Immature natural killer cell (primary cell): Measurements from ENCODE around the gene IFRD2. TPM values are rescaled to one million over a fixed set of nuclear protein-coding genes. Genes with fewer than 3 reads are reported as not detected.
A peak's percentile ranks its signal among the peaks of the same experiment; 100 is the strongest.

Experiments
- DNase-seq, 3 donors: peaks; one replicate each; pipeline ENCODE4 v3.0.0; 2022; ENCODE audit warnings: mixed read lengths in 1 of 3
- H3K27ac Mint-ChIP-seq, 6 donors: one replicate each; pipeline ENCODE4 v1.8.0; 2020; ENCODE audit warnings: mixed read lengths in 6 of 6, mild to moderate bottlenecking in 5 of 6, inconsistent platforms in 4 of 6, moderate library complexity in 3 of 6
- H3K27me3 Mint-ChIP-seq, 3 donors: one replicate each; pipeline ENCODE4 v1.8.0; 2020 to 2021; ENCODE audit warnings: low read depth in 3 of 3, mild to moderate bottlenecking in 3 of 3, mixed read lengths in 3 of 3, moderate library complexity in 3 of 3, inconsistent platforms in 1 of 3
- H3K36me3 Mint-ChIP-seq, 3 donors: one replicate each; pipeline ENCODE4 v1.8.0; 2020; ENCODE audit warnings: mixed read lengths in 3 of 3, inconsistent platforms in 2 of 3, mild to moderate bottlenecking in 2 of 3
- H3K4me1 Mint-ChIP-seq, 2 donors: one replicate each; pipeline ENCODE4 v1.8.0; 2020; ENCODE audit warnings: inconsistent platforms in 2 of 2, mild to moderate bottlenecking in 2 of 2, mixed read lengths in 2 of 2, moderate library complexity in 1 of 2
- H3K4me3 Mint-ChIP-seq, 5 donors: one replicate each; pipeline ENCODE4 v1.8.0; 2020; ENCODE audit warnings: mild to moderate bottlenecking in 5 of 5, mixed read lengths in 5 of 5, inconsistent platforms in 3 of 5, moderate library complexity in 3 of 5
- H3K9me3 Mint-ChIP-seq, 6 donors: one replicate each; pipeline ENCODE4 v1.8.0; 2020; ENCODE audit warnings: mild to moderate bottlenecking in 6 of 6, mixed read lengths in 6 of 6, inconsistent platforms in 4 of 6, moderate library complexity in 3 of 6
- polyA plus RNA-seq, 3 donors: library from polyadenylated mRNA; unstranded; fragments of 300-500 nt; fragmentation: Illumina TruSeq; gene quantifications; one replicate each; pipeline ENCODE4 v1.2.3, GENCODE V29; 2021

Gene IFRD2, protein sequence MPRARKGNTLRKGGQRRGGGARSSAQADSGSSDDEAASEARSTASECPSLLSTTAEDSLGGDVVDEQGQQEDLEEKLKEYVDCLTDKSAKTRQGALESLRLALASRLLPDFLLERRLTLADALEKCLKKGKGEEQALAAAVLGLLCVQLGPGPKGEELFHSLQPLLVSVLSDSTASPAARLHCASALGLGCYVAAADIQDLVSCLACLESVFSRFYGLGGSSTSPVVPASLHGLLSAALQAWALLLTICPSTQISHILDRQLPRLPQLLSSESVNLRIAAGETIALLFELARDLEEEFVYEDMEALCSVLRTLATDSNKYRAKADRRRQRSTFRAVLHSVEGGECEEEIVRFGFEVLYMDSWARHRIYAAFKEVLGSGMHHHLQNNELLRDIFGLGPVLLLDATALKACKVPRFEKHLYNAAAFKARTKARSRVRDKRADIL
- polyA plus RNA-seq = 10 to 100 TPM; 38.0 to 54.3 (median 51.3) TPM

DNA sequence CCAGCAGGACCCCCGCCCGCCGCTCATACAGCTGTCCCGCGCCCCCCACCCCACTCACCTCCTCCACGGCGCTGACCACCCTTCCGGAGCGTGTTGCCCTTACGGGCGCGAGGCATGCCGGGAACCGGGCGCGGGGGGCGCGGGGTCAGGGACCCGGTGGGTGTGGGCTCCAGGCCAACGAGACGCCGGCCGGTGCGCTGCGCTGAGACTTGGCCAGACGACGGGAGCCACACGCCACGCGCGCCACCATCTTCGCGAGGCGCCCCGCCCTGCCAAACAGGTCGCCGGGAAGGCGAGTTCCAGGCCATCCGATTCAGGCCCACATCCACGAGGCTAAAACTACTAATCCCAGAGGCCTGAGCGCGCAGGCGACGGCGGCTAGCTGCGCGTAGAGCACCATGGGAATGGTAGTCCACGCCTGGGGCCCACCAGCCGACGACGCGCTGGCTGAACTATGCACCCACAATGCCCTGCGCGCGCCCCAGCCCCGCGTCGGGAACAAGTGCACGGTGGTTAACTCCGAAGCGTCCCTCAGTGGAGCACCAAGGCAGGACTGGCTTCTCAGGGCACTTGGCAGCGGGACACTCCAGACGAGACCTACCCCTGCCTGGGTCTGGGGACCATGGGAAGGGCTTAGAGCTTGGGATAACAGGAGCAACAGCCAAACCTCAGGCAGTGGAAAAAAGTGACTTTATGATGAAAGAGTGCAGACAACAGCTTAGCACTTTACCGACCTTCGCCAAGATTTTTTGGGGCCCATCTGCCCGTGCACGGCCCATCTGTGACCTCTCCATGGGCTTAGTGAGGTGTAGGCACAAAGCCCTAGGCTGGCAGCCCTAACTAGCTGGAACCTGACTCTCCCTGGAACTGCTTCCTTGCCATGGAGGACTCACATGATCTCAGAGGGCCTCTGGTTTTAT is at the start of gene IFRD2:
Gene IFRD2, minus strand, starts transcription at position 271 of the 920 bp plus-strand sequence. Its CDS starts 155 bp downstream, at position 116.
- DNase-seq = peak; percentile 92 to 93 (median 92)
- H3K27ac Mint-ChIP-seq = peak within 1 kb of the TSS; percentile 81 to 98 (median 98)
- H3K4me1 Mint-ChIP-seq = peaks cover 17 to 19% of the 10 kb centered on the region in 2 donors
- H3K4me3 Mint-ChIP-seq = peak within 1 kb of the TSS; percentile 87 to 91 (median 89)
- H3K9me3 Mint-ChIP-seq = no peaks in the 10 kb centered on the region
- peaks cover 0 to 15% (median 0%) of the 10 kb centered on the region in 3 donors for H3K36me3 Mint-ChIP-seq
- H3K27me3 Mint-ChIP-seq = peaks cover 0 to 5% (median 3%) of the 10 kb centered on the region in 3 donors

DNA sequence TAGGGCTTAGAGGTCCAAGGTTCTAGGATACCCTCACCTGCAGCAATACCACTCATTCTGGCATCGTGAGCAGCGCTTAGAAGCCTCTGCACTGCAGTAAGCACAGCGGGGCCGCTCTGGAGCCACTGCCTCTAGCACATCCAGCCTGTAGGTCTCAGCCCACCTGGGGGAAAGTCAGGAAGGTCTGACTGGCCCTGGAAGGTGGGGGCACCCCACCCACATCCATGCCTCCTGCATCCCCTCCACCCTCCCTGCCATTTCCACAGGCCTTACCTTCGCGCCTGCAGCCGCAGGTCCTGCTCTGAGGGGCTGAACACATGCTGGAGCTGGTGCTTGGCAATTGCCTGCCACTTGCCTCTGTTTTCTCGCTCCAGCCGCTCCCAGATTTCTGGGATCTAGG is 49.3 kb upstream of the IFRD2 start:
- Mint-ChIP-seq H3K4me3 (peak overlapping the region; percentile 75 to 98 (median 90)), H3K4me1 (peaks cover 65 to 69% of the 10 kb centered on the region in 2 donors), H3K27me3 (peaks cover 16 to 36% (median 28%) of the 10 kb centered on the region in 3 donors), H3K27ac (peak overlapping the region; percentile 84 to 95 (median 92)), H3K9me3 (no peaks in the 10 kb centered on the region), H3K36me3 (peaks cover 6 to 21% (median 8%) of the 10 kb centered on the region in 3 donors)
- peak in 2 of 3 donors; percentile 28 to 34 for DNase-seq

DNA sequence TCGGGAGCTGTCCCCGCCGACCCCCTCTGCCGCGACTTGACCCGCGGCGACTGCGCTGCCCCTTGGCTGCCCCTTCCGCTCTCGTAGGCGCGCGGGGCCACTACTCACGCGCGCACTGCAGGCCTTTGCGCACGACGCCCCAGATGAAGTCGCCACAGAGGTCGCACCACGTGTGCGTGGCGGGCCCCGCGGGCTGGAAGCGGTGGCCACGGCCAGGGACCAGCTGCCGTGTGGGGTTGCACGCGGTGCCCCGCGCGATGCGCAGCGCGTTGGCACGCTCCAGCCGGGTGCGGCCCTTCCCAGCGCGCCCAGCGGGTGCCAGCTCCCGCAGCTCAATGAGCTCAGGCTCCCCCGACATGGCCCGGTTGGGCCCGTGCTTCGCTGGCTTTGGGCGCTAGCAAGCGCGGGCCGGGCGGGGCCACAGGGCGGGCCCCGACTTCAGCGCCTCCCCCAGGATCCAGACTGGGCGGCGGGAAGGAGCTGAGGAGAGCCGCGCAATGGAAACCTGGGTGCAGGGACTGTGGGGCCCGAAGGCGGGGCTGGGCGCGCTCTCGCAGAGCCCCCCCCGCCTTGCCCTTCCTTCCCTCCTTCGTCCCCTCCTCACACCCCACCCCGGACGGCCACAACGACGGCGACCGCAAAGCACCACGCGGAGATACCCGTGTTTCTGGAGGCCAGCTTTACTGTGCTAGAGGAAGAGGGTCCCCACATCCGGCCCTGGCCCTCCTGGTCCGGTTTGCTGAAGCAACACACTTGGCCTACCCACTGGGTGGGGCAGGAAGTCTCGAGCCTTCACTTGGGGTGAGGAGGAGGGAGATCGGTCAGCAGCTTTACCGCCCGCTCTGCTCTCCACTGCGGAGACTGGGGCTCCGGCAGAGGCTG is 48.5 kb upstream of the IFRD2 start, which contains the start of gene RASSF1:
Gene RASSF1, minus strand, starts transcription at position 389 of the 882 bp plus-strand sequence. Its CDS starts 31 bp downstream, at position 358.
- Mint-ChIP-seq H3K4me1 (peaks cover 65 to 69% of the 10 kb centered on the region in 2 donors), H3K36me3 (peaks cover 9 to 22% (median 10%) of the 10 kb centered on the region in 3 donors), H3K4me3 (peak within 1 kb of the TSS; percentile 90 to 99 (median 98)), H3K27me3 (peaks cover 16 to 37% (median 31%) of the 10 kb centered on the region in 3 donors), H3K27ac (peak within 1 kb of the TSS; percentile 93 to 99 (median 97)), H3K9me3 (no peaks in the 10 kb centered on the region)
- peak; percentile 94 to 95 (median 94) for DNase-seq

DNA sequence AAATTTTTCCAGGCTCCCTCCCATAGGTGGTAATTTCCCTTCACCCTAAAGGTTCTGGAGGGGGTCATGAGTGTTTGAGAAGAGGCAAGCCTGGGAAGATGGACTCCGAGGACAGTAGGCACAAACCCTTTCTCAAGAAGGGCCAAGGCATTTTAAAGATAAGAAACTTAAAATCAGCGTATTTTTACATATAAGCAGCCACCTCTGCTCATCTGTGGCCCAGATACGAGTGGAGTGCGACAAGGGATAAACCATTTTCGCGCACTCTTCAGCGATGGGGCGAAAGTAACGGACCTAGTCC is 47.9 kb upstream of the IFRD2 start:
- H3K4me1 Mint-ChIP-seq = peaks cover 63 to 71% of the 10 kb centered on the region in 2 donors
- peak in 1 of 3 donors; percentile 22 for DNase-seq
- peak overlapping the region; percentile 93 to 99 (median 97) for H3K27ac Mint-ChIP-seq
- H3K4me3 Mint-ChIP-seq = peak overlapping the region; percentile 90 to 99 (median 98)
- peaks cover 16 to 37% (median 31%) of the 10 kb centered on the region in 3 donors for H3K27me3 Mint-ChIP-seq
- H3K9me3 Mint-ChIP-seq = no peaks in the 10 kb centered on the region
- H3K36me3 Mint-ChIP-seq = peaks cover 9 to 22% (median 10%) of the 10 kb centered on the region in 3 donors

DNA sequence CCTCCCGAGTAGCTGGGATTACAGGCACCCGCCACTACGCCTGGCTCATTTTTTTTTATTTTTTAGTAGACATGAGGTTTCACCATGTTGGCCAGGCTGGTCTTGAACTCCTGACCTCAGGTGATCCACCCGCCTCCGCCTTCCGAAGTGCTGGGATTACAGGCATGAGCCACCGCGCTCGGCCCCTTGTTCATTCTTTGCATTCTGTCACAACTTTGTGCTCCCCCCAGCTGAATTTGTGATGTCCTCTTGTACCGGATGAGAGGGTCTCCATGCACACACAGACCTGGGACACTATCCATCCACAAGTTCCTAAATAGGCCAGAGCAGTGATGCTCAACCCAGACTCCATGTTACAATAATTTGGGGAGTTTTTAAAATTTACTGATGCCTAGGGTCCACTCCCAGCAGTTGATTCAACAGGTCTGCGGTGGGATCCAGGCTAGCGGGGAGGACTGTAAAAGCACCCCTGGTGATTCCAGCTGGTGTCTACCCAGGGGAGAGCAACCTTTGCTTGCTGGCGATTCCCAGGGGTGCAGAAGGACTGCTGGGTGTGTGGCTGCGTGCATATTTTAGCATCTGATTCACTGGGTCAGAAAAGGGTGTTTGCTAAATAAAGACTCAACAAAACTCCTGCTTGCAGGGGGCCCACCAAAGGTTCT is 47.4 kb upstream of the IFRD2 start:
- DNase-seq = no peak
- peaks cover 16 to 37% (median 31%) of the 10 kb centered on the region in 3 donors for H3K27me3 Mint-ChIP-seq
- H3K4me3 Mint-ChIP-seq = peak overlapping the region; percentile 90 to 99 (median 98)
- peaks cover 9 to 22% (median 10%) of the 10 kb centered on the region in 3 donors for H3K36me3 Mint-ChIP-seq
- peaks cover 66 to 71% of the 10 kb centered on the region in 2 donors for H3K4me1 Mint-ChIP-seq
- no peaks in the 10 kb centered on the region for H3K9me3 Mint-ChIP-seq
- H3K27ac Mint-ChIP-seq = peak overlapping the region; percentile 93 to 99 (median 97)

DNA sequence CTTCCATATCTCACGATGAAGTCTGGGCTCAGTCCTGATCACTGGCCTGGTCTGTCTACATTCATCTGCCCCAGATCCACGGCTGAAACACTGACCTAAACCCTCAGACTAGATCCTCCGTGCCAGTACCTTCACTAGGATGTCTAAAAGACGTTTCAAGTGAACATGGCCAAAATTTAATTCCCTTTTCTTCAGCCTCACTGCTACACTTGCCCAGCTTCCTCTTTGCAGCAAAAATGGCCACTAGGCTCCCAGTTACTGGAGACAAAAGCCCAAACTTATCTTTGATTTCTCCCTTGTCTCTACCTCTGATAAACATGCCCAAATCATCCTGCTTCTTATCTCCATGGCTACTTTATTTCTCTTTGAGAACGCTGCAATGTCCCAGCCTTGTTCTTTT is 46.7 kb upstream of the IFRD2 start:
- peaks cover 9 to 22% (median 15%) of the 10 kb centered on the region in 3 donors for H3K36me3 Mint-ChIP-seq
- peaks cover 69 to 75% of the 10 kb centered on the region in 2 donors for H3K4me1 Mint-ChIP-seq
- H3K27me3 Mint-ChIP-seq = peaks cover 16 to 38% (median 31%) of the 10 kb centered on the region in 3 donors
- no peaks in the 10 kb centered on the region for H3K9me3 Mint-ChIP-seq
- no peak for DNase-seq
- peak overlapping the region; percentile 90 to 99 (median 98) for H3K4me3 Mint-ChIP-seq
- peak overlapping the region; percentile 93 to 99 (median 97) for H3K27ac Mint-ChIP-seq

DNA sequence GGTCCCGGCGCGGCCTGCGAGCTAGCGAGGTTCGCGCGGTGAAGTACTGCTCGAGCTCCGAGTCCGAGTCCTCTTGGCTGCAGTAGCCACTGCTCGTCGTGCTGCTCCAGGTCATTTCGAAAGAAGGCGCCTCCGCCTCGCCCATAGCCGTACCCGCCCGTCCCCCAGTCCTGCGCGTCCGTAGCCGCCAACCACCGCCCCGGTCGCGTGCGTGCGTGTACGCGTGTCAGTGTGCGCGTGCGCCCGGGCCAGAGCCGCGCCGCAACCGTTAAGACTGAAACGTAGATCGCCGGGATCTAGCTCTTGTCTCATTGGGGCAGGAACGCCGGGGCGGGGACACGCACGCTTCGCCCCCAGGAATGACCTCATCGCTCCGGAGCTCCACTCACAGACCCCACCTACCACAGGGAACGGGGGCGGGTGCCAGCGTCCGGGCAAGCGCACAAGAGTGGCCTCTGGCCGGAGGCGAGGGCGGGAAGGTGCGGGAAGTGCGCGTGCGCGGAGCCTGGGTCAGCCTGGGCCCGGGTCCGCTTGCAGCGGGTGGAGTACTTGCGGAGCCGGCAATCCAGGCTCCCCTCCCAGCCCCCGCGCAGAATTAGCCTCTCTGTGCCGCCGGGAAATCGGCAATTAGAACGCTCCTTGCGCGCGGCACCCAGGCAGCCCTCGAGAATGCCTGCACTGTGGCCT is 45.1 kb upstream of the IFRD2 start:
- peaks cover 16 to 38% (median 31%) of the 10 kb centered on the region in 3 donors for H3K27me3 Mint-ChIP-seq
- peak overlapping the region; percentile 90 to 99 (median 98) for H3K4me3 Mint-ChIP-seq
- H3K27ac Mint-ChIP-seq = peak overlapping the region; percentile 93 to 99 (median 97)
- peak; percentile 93 to 94 (median 93) for DNase-seq
- H3K36me3 Mint-ChIP-seq = peaks cover 13 to 22% (median 15%) of the 10 kb centered on the region in 3 donors
- H3K4me1 Mint-ChIP-seq = peaks cover 70 to 74% of the 10 kb centered on the region in 2 donors
- no peaks in the 10 kb centered on the region for H3K9me3 Mint-ChIP-seq

DNA sequence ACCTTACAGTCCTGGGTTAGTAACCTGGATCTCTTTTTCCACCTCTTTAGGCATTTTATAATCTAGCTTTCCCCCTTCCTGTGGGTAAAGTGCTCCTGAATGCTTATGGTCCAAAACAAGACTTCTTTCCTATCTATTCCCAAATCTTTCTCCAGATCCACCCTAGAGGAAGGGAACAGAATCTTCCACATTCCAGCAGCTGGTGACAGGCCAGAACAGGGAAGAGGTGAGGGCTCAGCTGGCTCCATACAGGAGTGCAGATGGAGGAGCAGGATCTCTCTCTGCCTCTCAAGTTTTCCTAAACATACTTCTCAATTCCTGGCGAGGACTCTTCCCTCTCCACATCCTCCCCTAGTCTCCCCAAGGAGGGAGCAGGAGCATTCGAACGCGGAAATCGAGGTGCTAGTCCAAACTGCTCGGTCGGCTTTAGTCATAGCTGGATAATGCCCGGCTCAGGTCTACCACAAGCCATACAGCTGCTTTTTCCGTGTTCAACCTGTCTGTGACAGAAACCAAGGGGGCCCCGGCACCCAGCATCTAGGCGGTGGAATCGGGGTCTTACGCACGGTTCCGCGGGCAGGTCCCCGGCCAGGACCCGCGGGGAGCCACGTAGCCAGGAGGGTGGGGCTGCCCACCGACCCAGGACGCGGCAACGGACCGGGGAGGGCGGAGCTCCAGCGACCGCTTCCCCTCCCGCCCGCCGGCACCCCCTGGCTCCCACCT is 44.4 kb upstream of the IFRD2 start:
- no peaks in the 10 kb centered on the region for H3K9me3 Mint-ChIP-seq
- no peak for DNase-seq
- H3K27me3 Mint-ChIP-seq = peaks cover 16 to 38% (median 31%) of the 10 kb centered on the region in 3 donors
- peak overlapping the region; percentile 90 to 99 (median 98) for H3K4me3 Mint-ChIP-seq
- H3K4me1 Mint-ChIP-seq = peaks cover 70 to 71% of the 10 kb centered on the region in 2 donors
- H3K36me3 Mint-ChIP-seq = peaks cover 15 to 22% (median 18%) of the 10 kb centered on the region in 3 donors
- H3K27ac Mint-ChIP-seq = peak overlapping the region; percentile 95 to 99 (median 96)

DNA sequence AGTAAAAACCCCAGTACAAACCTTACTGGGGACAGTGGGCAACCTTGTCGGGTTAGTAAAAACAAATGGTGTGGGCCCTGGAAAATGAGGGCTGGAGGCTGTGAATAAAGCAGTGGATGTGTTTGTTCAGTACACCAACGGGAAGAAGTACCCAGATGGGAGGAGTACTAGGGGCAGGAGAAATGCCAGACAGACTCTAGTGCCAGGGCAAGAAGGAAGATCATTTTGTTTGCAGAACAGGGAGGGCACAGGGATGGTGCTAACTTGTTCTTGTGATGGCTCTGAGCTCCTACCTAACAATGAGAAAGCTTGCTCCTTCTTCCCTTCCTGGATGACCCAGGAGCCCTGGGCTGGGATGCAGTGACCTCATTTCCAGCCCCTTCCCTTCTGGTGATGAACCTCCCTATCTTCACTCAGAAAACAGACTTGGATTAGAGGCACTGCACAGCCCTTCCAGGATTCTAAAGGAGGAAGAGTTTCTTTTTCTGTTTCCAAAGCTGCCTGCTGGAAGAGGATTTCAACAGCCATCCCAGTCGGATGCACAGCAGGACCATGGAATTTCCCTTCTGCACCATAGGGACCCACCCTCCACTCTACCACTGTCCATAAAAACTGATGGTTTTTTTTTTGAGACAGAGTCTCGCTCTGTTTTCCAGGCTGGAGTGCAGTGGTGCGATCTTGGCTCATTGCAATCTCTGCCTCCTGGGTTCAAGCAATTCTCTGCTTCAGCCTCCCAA is 42.3 kb upstream of the IFRD2 start:
- peaks cover 11 to 23% (median 22%) of the 10 kb centered on the region in 3 donors for H3K27me3 Mint-ChIP-seq
- peaks cover 65 to 66% of the 10 kb centered on the region in 2 donors for H3K4me1 Mint-ChIP-seq
- DNase-seq = no peak
- H3K36me3 Mint-ChIP-seq = peaks cover 15 to 19% (median 16%) of the 10 kb centered on the region in 3 donors
- peak overlapping the region; percentile 93 to 97 (median 95) for H3K27ac Mint-ChIP-seq
- no peaks in the 10 kb centered on the region for H3K9me3 Mint-ChIP-seq
- H3K4me3 Mint-ChIP-seq = peak overlapping the region in 4 of 5 donors; percentile 50 to 67 (median 64)

DNA sequence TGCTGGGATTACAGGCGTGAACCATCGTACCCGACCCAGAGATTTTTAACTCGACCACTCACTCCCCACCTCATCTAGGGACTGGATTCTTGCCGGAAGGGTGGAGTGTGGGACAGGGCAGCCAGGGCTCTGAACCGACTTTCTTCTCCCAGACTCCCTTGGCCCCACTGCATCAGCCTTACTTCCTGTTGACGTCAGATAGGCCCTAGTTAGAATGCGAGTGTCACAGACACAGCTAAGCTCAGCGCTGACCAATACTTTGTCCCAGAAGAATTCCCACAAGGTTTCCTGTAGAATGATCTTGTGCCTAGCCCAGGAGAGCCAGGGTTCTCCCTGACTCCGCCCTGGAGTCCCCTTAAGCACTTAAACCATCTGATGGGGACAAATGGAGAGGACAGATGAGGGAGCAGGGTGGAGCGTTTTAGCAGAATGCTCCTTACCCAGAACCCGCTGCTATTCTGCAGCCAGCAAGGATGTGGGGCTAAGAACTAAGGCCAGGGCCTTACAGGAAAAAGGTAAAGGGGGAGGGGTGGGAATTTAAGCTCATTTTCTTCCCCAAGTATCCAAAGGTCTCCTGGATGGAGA is 41.6 kb upstream of the IFRD2 start:
- H3K4me1 Mint-ChIP-seq = peaks cover 61 to 62% of the 10 kb centered on the region in 2 donors
- peaks cover 11 to 18% (median 11%) of the 10 kb centered on the region in 3 donors for H3K36me3 Mint-ChIP-seq
- peak in 1 of 3 donors; percentile 27 for DNase-seq
- H3K4me3 Mint-ChIP-seq = peak overlapping the region; percentile 50 to 67 (median 62)
- H3K27me3 Mint-ChIP-seq = peaks cover 7 to 21% (median 17%) of the 10 kb centered on the region in 3 donors
- H3K9me3 Mint-ChIP-seq = no peaks in the 10 kb centered on the region
- peak overlapping the region; percentile 93 to 97 (median 95) for H3K27ac Mint-ChIP-seq
